ENCODE results near the gene MTREX. TPM values are rescaled to one million over a fixed set of nuclear protein-coding genes. Genes with fewer than 3 reads are reported as not detected.
A peak's percentile ranks its signal among the peaks of the same experiment; 100 is the strongest.

The MTREX gene
- total and polyA plus RNA-seq, 4 donors, result 13.0 to 88.4 (median 51.4) TPM

DNA sequence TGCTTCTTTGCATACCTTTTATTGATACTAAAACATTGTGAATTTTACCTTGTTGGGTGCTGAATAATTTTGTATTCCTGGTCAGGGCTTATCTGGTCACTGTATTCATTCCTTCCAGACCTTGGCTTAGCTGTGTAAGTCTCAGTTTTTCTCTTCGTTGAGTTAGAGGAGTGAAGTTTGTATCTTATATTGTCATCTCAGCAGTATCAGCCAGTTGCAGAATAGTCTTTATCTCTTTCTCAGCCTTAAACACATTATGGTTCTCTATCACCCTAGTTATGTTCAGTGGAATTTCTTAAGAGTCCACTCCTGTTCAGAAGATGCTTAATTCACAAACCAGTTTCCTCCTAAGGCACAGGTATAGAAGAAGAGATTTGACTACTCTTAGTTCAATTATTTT lies 25.2 kb downstream of the MTREX start:
- Histone ChIP-seq H3K4me3 (ENCODE audit: low read length in 2 of 2) (no peak overlapping the region), H3K4me1 (ENCODE audit: control insufficient read depth in 1 of 2, insufficient read depth in 2 of 2, low read length in 2 of 2) (peaks cover 0 to 2% of the 10 kb centered on the region in 2 donors), H3K27ac (ENCODE audit: low read depth in 1 of 2, low read length in 2 of 2) (no peak overlapping the region), H3K9me3 (ENCODE audit: control insufficient read depth, low read length) (no peaks in the 10 kb centered on the region), H3K27me3 (ENCODE audit: control insufficient read depth in 1 of 2, insufficient read depth in 2 of 2, low read length in 1 of 2) (no peaks in the 10 kb centered on the region), H3K36me3 (ENCODE audit: control insufficient read depth in 1 of 2, insufficient read depth in 2 of 2, low read length in 1 of 2) (no peaks in the 10 kb centered on the region)
- intact Hi-C loops (cut with DNase I), result no loop called here
- no peak for DNase-seq
- ATAC-seq (ENCODE audit: low FRiP score), result no peak
- WGBS, 2 donors, result 74 to 78% methylated on average over 1 of the region's 1 CpG

DNA sequence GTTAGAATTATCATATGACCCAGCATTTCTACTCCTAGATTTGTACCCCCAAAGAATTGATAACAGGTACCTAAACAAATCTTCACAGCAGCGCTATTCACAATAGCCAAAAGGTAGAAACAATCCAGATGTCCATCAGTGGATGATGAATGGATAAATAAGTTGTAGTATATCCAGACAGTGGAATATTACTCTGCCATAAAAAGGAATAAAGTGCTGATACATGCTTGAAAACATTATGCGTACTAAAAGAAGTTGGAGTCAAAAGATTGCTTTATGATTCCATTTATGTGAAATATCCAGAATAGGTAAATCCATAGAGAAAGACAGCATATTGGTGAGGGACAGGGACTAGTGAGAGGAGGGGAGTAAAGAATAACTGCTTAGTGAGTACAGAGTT lies 26.0 kb downstream of the MTREX start:
- intact Hi-C loops (cut with DNase I), result no loop called here
- Histone ChIP-seq H3K27me3 (ENCODE audit: control insufficient read depth in 1 of 2, insufficient read depth in 2 of 2, low read length in 1 of 2) (no peaks in the 10 kb centered on the region), H3K4me1 (ENCODE audit: control insufficient read depth in 1 of 2, insufficient read depth in 2 of 2, low read length in 2 of 2) (no peaks in the 10 kb centered on the region), H3K4me3 (ENCODE audit: low read length in 2 of 2) (no peak overlapping the region), H3K36me3 (ENCODE audit: control insufficient read depth in 1 of 2, insufficient read depth in 2 of 2, low read length in 1 of 2) (no peaks in the 10 kb centered on the region), H3K9me3 (ENCODE audit: control insufficient read depth, low read length) (no peaks in the 10 kb centered on the region), H3K27ac (ENCODE audit: low read depth in 1 of 2, low read length in 2 of 2) (no peak overlapping the region)
- 99% methylated on average over 2 of the region's 2 CpGs for WGBS, 2 donors
- no peak for DNase-seq
- ATAC-seq (ENCODE audit: low FRiP score), result no peak

DNA sequence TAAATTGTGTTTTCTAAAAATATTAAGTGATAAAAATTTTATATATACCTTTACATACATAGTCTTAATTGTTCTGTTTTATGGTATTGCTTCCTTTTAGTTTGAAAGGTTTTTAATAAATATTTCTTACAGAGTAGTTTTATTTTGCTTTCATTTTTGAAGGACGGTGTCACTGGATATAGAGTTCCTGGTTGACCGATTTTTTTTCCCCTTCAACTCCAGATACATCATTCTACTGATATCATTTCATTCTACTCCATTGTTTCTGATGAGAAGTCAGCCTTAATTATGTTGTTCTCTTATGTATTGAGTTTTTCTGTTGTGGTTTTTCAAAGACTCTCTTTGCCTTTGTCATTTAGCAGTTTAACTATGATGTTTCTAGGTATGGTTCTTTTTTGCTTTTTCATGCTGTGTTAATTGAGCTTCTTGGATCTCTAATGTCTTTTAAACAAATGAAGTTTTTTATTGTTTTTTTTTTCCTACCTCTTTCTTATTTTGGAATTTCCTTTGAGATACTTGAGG lies 30.4 kb downstream of the MTREX start:
- WGBS, 2 donors, result 17 to 28% methylated on average over 2 of the region's 2 CpGs
- Histone ChIP-seq H3K4me3 (ENCODE audit: low read length in 2 of 2) (peak overlapping the region in 1 of 2 donors; percentile 26), H3K27me3 (ENCODE audit: control insufficient read depth in 1 of 2, insufficient read depth in 2 of 2, low read length in 1 of 2) (no peaks in the 10 kb centered on the region), H3K36me3 (ENCODE audit: control insufficient read depth in 1 of 2, insufficient read depth in 2 of 2, low read length in 1 of 2) (no peaks in the 10 kb centered on the region), H3K9me3 (ENCODE audit: control insufficient read depth, low read length) (no peaks in the 10 kb centered on the region), H3K4me1 (ENCODE audit: control insufficient read depth in 1 of 2, insufficient read depth in 2 of 2, low read length in 2 of 2) (peaks cover 0 to 2% of the 10 kb centered on the region in 2 donors), H3K27ac (ENCODE audit: low read depth in 1 of 2, low read length in 2 of 2) (no peak overlapping the region)
- ATAC-seq (ENCODE audit: low FRiP score) (no peak), DNase-seq (no peak)
- intact Hi-C loops (cut with DNase I), result no loop called here

DNA sequence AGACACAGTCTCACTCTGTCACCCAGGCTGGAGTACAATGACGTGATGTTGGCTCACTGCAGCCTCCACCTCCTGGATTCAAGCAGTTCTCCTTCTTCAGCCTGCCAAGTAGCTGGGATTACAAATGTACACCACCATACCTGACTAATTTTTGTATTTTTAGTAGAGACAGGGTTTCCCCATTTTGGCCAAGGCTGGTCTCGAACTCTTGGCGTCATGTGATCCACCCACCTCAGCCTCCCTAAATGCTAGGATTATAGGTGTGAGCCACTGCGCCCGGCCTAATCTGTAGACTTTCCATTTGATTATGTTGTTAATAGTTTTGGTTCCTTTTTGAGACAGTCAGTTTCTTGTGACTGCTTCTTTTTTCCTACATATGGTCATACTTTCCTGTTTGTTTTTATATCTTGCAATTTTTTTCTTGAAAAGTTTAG lies 31.0 kb downstream of the MTREX start:
- Histone ChIP-seq H3K27ac (ENCODE audit: low read depth in 1 of 2, low read length in 2 of 2) (peak overlapping the region in 1 of 2 donors; percentile 3), H3K36me3 (ENCODE audit: control insufficient read depth in 1 of 2, insufficient read depth in 2 of 2, low read length in 1 of 2) (no peaks in the 10 kb centered on the region), H3K4me1 (ENCODE audit: control insufficient read depth in 1 of 2, insufficient read depth in 2 of 2, low read length in 2 of 2) (peaks cover 0 to 2% of the 10 kb centered on the region in 2 donors), H3K27me3 (ENCODE audit: control insufficient read depth in 1 of 2, insufficient read depth in 2 of 2, low read length in 1 of 2) (no peaks in the 10 kb centered on the region), H3K4me3 (ENCODE audit: low read length in 2 of 2) (no peak overlapping the region), H3K9me3 (ENCODE audit: control insufficient read depth, low read length) (no peaks in the 10 kb centered on the region)
- intact Hi-C loops (cut with DNase I), result no loop called here
- no peak for ATAC-seq (ENCODE audit: low FRiP score)
- peak in 1 of 2 donors; percentile 63 for DNase-seq
- 37 to 40% methylated on average over 5 of the region's 5 CpGs for WGBS, 2 donors

DNA sequence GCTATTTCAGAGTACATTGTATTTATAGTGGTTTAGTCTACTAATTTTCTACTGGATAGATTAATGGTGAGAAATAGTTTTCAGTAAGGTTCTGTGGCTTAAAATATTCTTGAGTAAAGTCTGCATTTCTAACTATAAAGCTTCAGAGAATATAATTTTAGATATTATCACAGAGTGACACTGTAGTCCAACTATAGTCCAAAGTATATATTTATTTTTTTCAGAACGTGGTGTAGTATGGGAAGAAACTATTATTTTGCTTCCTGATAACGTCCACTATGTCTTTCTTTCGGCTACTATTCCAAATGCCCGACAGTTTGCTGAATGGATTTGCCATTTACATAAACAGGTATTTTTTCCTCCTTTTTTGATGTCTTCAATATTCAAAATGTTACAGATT lies 35.3 kb downstream of the MTREX start:
- WGBS, 2 donors, result 3 to 10% methylated on average over 4 of the region's 4 CpGs
- ATAC-seq (ENCODE audit: low FRiP score) (no peak), DNase-seq (no peak)
- H3K36me3 ChIP-seq (ENCODE audit: control insufficient read depth in 1 of 2, insufficient read depth in 2 of 2, low read length in 1 of 2), result peaks cover 0 to 9% of the 10 kb centered on the region in 2 donors
- H3K4me1 ChIP-seq (ENCODE audit: control insufficient read depth in 1 of 2, insufficient read depth in 2 of 2, low read length in 2 of 2), result peaks cover 0 to 2% of the 10 kb centered on the region in 2 donors
- intact Hi-C loops (cut with DNase I), result loop anchor here (5.0 to 10.0 kb wide), 3 partner anchors 62 to 349 kb away; partner anchors contain the start of gene PLPP1 (in 1 of the 2)
- H3K27ac ChIP-seq (ENCODE audit: low read depth in 1 of 2, low read length in 2 of 2), result peak overlapping the region in 1 of 2 donors; percentile 67
- peak overlapping the region in 1 of 2 donors; percentile 72 for H3K4me3 ChIP-seq (ENCODE audit: low read length in 2 of 2)
- no peaks in the 10 kb centered on the region for H3K27me3 ChIP-seq (ENCODE audit: control insufficient read depth in 1 of 2, insufficient read depth in 2 of 2, low read length in 1 of 2)
- no peaks in the 10 kb centered on the region for H3K9me3 ChIP-seq (ENCODE audit: control insufficient read depth, low read length)

DNA sequence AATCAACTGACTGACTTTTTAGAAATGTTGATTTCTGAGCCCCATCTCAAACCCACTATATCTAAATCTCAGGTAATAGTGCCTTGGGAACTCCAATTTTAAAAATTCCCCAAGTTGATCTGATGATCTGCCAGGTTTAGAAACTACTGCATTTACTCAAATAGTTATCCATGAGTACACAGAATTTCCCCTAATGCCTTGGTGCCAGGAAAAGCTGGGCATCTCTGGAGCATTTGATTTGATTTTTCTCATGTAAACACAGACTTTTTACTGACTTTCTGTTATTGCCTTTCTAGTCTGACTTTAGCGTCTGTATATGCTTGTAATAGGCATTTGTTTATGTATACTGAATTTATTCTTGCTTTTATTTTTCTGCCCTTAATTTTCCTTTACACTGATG lies 35.8 kb downstream of the MTREX start:
- Histone ChIP-seq H3K4me3 (ENCODE audit: low read length in 2 of 2) (no peak overlapping the region), H3K27ac (ENCODE audit: low read depth in 1 of 2, low read length in 2 of 2) (peak overlapping the region in 1 of 2 donors; percentile 67), H3K36me3 (ENCODE audit: control insufficient read depth in 1 of 2, insufficient read depth in 2 of 2, low read length in 1 of 2) (peaks cover 0 to 10% of the 10 kb centered on the region in 2 donors), H3K27me3 (ENCODE audit: control insufficient read depth in 1 of 2, insufficient read depth in 2 of 2, low read length in 1 of 2) (no peaks in the 10 kb centered on the region), H3K4me1 (ENCODE audit: control insufficient read depth in 1 of 2, insufficient read depth in 2 of 2, low read length in 2 of 2) (peaks cover 0 to 2% of the 10 kb centered on the region in 2 donors), H3K9me3 (ENCODE audit: control insufficient read depth, low read length) (no peaks in the 10 kb centered on the region)
- no peak for DNase-seq
- intact Hi-C loops (cut with DNase I), result loop anchor here (5.0 to 10.0 kb wide), 3 partner anchors 61 to 349 kb away; partner anchors contain the start of gene PLPP1 (in 1 of the 2)
- 8 to 9% methylated on average over 1 of the region's 1 CpG for WGBS, 2 donors
- ATAC-seq (ENCODE audit: low FRiP score), result no peak

DNA sequence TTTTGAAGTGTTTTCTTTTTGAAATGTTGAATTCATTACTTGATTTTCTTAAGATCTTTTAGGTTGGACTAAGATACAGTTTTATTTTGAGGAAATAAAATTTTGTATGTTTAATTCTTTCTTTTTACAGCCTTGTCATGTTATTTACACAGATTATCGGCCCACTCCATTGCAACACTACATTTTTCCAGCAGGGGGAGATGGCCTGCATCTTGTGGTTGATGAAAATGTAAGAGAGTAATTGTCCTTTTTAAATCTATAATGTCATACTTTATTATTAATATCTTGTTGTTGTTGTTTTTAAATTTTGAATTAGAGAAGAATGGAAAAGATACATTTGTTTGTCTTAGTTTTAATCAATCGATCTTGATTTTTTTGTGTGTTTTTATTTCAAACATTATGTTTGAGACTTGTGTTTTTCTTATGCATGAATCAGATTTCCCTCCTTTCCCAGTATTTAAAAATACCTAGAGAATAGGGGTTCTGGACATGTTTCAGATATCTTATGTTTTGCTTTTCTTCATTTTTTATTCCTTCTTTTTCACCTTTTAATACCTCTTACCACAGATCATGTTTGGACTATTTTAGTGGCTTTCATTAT lies 36.7 kb downstream of the MTREX start:
- no peaks in the 10 kb centered on the region for H3K27me3 ChIP-seq (ENCODE audit: control insufficient read depth in 1 of 2, insufficient read depth in 2 of 2, low read length in 1 of 2)
- DNase-seq (no peak), ATAC-seq (ENCODE audit: low FRiP score) (no peak)
- peaks cover 2 to 13% of the 10 kb centered on the region in 2 donors for H3K36me3 ChIP-seq (ENCODE audit: control insufficient read depth in 1 of 2, insufficient read depth in 2 of 2, low read length in 1 of 2)
- no peak overlapping the region for H3K4me3 ChIP-seq (ENCODE audit: low read length in 2 of 2)
- WGBS, 2 donors, result 4 to 7% methylated on average over 2 of the region's 2 CpGs
- H3K9me3 ChIP-seq (ENCODE audit: control insufficient read depth, low read length), result no peaks in the 10 kb centered on the region
- peak overlapping the region in 1 of 2 donors; percentile 67 for H3K27ac ChIP-seq (ENCODE audit: low read depth in 1 of 2, low read length in 2 of 2)
- peaks cover 0 to 2% of the 10 kb centered on the region in 2 donors for H3K4me1 ChIP-seq (ENCODE audit: control insufficient read depth in 1 of 2, insufficient read depth in 2 of 2, low read length in 2 of 2)
- intact Hi-C loops (cut with DNase I), result loop anchor here (5.0 to 10.0 kb wide), 3 partner anchors 60 to 348 kb away; partner anchors contain the start of gene PLPP1 (in 1 of the 2)

DNA sequence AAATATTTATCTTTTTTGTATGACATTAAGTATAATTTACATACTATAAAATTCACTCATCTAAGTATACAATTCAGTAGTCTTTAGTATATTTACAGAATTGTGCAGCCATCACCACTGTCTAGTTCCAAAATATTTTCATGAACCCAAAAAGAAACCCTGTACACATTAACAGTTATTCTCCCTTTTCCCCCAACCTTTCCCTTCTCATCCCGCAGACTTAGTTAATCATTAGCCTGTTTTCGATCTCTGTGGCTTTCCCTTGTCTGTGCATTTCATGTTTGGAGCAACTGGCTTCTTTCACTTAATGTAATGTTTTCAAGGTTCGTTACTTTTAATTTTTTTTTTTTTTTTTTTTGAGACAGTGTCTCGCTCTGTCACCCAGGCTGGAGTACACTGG lies 37.5 kb downstream of the MTREX start:
- Histone ChIP-seq H3K27ac (ENCODE audit: low read depth in 1 of 2, low read length in 2 of 2) (no peak overlapping the region), H3K9me3 (ENCODE audit: control insufficient read depth, low read length) (no peaks in the 10 kb centered on the region), H3K4me1 (ENCODE audit: control insufficient read depth in 1 of 2, insufficient read depth in 2 of 2, low read length in 2 of 2) (peaks cover 0 to 2% of the 10 kb centered on the region in 2 donors), H3K36me3 (ENCODE audit: control insufficient read depth in 1 of 2, insufficient read depth in 2 of 2, low read length in 1 of 2) (peaks cover 2 to 13% of the 10 kb centered on the region in 2 donors), H3K27me3 (ENCODE audit: control insufficient read depth in 1 of 2, insufficient read depth in 2 of 2, low read length in 1 of 2) (no peaks in the 10 kb centered on the region), H3K4me3 (ENCODE audit: low read length in 2 of 2) (no peak overlapping the region)
- WGBS, 2 donors, result 94 to 95% methylated on average over 4 of the region's 4 CpGs
- DNase-seq (no peak), ATAC-seq (ENCODE audit: low FRiP score) (no peak)
- intact Hi-C loops (cut with DNase I), result loop anchor here (10.0 kb wide), 2 partner anchors 59 to 189 kb away; partner anchors contain the start of gene PLPP1 (in 1 of the 2)

DNA sequence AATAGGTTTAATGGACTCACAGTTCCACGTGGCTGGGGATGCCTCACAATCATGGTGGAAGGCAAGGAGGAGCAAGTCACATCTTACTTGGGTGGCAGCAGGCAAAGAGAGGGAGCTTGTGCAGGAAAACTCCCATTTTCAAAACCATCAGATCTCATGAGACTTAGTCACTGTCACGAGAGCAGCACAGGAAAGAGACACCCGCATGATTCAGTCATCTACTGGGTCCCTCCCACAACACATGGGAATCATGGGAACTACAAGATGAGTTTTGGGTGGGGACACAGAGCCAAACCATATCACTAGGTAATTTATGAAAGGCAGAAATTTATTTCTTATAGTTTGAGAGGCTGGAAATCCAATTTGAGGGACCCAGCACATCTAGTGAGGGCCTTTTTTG lies 40.0 kb downstream of the MTREX start:
- Histone ChIP-seq H3K36me3 (ENCODE audit: control insufficient read depth in 1 of 2, insufficient read depth in 2 of 2, low read length in 1 of 2) (peaks cover 2 to 13% of the 10 kb centered on the region in 2 donors), H3K4me3 (ENCODE audit: low read length in 2 of 2) (no peak overlapping the region), H3K27me3 (ENCODE audit: control insufficient read depth in 1 of 2, insufficient read depth in 2 of 2, low read length in 1 of 2) (no peaks in the 10 kb centered on the region), H3K27ac (ENCODE audit: low read depth in 1 of 2, low read length in 2 of 2) (no peak overlapping the region), H3K9me3 (ENCODE audit: control insufficient read depth, low read length) (no peaks in the 10 kb centered on the region), H3K4me1 (ENCODE audit: control insufficient read depth in 1 of 2, insufficient read depth in 2 of 2, low read length in 2 of 2) (no peaks in the 10 kb centered on the region)
- no peak for ATAC-seq (ENCODE audit: low FRiP score)
- intact Hi-C loops (cut with DNase I), result loop anchor here (10.0 kb wide), 2 partner anchors 57 to 187 kb away; partner anchors contain the start of gene PLPP1 (in 1 of the 2)
- no peak for DNase-seq
- WGBS, 2 donors, result 89 to 91% methylated on average over 3 of the region's 3 CpGs
